Measurements from ENCODE around the gene SH3BP2.

Gene SH3BP2

GRCh38 chr4:2886622-2887021 is 93.7 kb downstream of the SH3BP2 start:
- no peak for TF ChIP-seq POLR2AphosphoS5 (IDR thresholded peaks at IDR 0.05; ENCODE audit: low read depth, low read length)
- no peak for TF ChIP-seq FOXP2 (optimal IDR thresholded peaks at IDR 0.05; ENCODE audit: borderline replicate concordance, extremely low read depth, extremely low read length, insufficient read depth)
- no peak for TF ChIP-seq SIN3A (IDR thresholded peaks at IDR 0.05; ENCODE audit: borderline replicate concordance, insufficient read depth, low read length)
- TF ChIP-seq REST (IDR thresholded peaks at IDR 0.05; ENCODE audit: insufficient read depth in 1 of 2, low read depth in 2 of 2, low read length in 2 of 2) = no peak

- TF ChIP-seq REST (IDR thresholded peaks at IDR 0.05; ENCODE audit: insufficient read depth in 1 of 2, low read depth in 2 of 2, low read length in 2 of 2) = no peak
- TF ChIP-seq TAF1 (IDR thresholded peaks at IDR 0.05; ENCODE audit: borderline replicate concordance, insufficient read depth, low read length) = no peak
- TF ChIP-seq FOXP2 (optimal IDR thresholded peaks at IDR 0.05; ENCODE audit: borderline replicate concordance, extremely low read depth, extremely low read length, insufficient read depth) = no peak
- TF ChIP-seq POLR2AphosphoS5 (IDR thresholded peaks at IDR 0.05; ENCODE audit: low read depth, low read length) = no peak
- no peak for TF ChIP-seq SIN3A (IDR thresholded peaks at IDR 0.05; ENCODE audit: borderline replicate concordance, insufficient read depth, low read length)
Observed at GRCh38 chr4:2887343-2887742, 94.5 kb downstream of the SH3BP2 start.

- TF ChIP-seq POLR2AphosphoS5 (IDR thresholded peaks at IDR 0.05; ENCODE audit: low read depth, low read length) (no peak), TAF1 (IDR thresholded peaks at IDR 0.05; ENCODE audit: borderline replicate concordance, insufficient read depth, low read length) (no peak), REST (IDR thresholded peaks at IDR 0.05; ENCODE audit: insufficient read depth in 1 of 2, low read depth in 2 of 2, low read length in 2 of 2) (no peak), SIN3A (IDR thresholded peaks at IDR 0.05; ENCODE audit: borderline replicate concordance, insufficient read depth, low read length) (no peak)
Observed at GRCh38 chr4:2888886-2889285, 96.0 kb downstream of the SH3BP2 start.

All from PFSK-1 (cell line).